Activated CD8-positive, alpha-beta memory T cell treated with anti-CD3 and anti-CD28 coated beads for 4 hours (primary cell): Measurements from ENCODE around the gene SORL1-AS1.

Experiments used
- DNase-seq, 2 donors: peaks; one replicate each; pipeline ENCODE4 v3.0.0-alpha.2; 2020; ENCODE audit warnings: low read depth in 2 of 2

SORL1-AS1 gene

GRCh38 chr11:121451986-121452608 is 670 bp downstream of the SORL1-AS1 start, which contains the start of gene SORL1:
TSS of gene SORL1 (plus strand) at chr11:121452314. CDS start at chr11:121452332, 18 bp downstream.
- DNase-seq, result peak in 1 of 2 donors; percentile 41

GRCh38 chr11:121451178-121451985 is 1.4 kb downstream of the SORL1-AS1 start:
- DNase-seq, result no peak

- no peak for DNase-seq
Observed at GRCh38 chr11:121450401-121450800, 2.4 kb downstream of the SORL1-AS1 start.

GRCh38 chr11:121449626-121450025 is 3.1 kb downstream of the SORL1-AS1 start:
- DNase-seq, result no peak

GRCh38 chr11:121449123-121449522 is 3.6 kb downstream of the SORL1-AS1 start:
- no peak for DNase-seq

GRCh38 chr11:121448431-121448941 is 4.3 kb downstream of the SORL1-AS1 start:
- DNase-seq, result no peak

- no peak for DNase-seq
Observed at GRCh38 chr11:121448011-121448410, 4.8 kb downstream of the SORL1-AS1 start.

GRCh38 chr11:121446752-121447156 is 6.0 kb downstream of the SORL1-AS1 start:
- DNase-seq, result no peak

GRCh38 chr11:121445071-121445768 is 7.5 kb downstream of the SORL1-AS1 start:
- no peak for DNase-seq

GRCh38 chr11:121444526-121444925 is 8.2 kb downstream of the SORL1-AS1 start:
- no peak for DNase-seq

- DNase-seq, result no peak
Observed at GRCh38 chr11:121443688-121444275, 9.0 kb downstream of the SORL1-AS1 start.

- no peak for DNase-seq
Observed at GRCh38 chr11:121441521-121441920, 11.2 kb downstream of the SORL1-AS1 start.

- no peak for DNase-seq
Observed at GRCh38 chr11:121439759-121440158, 13.0 kb downstream of the SORL1-AS1 start.

GRCh38 chr11:121439337-121439736 is 13.4 kb downstream of the SORL1-AS1 start:
- no peak for DNase-seq

- no peak for DNase-seq
Observed at GRCh38 chr11:121437686-121438078, 15.1 kb downstream of the SORL1-AS1 start.

- no peak for DNase-seq
Observed at GRCh38 chr11:121437018-121437685, 15.6 kb downstream of the SORL1-AS1 start.

GRCh38 chr11:121435551-121436511 is 16.9 kb downstream of the SORL1-AS1 start:
- DNase-seq, result no peak

- no peak for DNase-seq
Observed at GRCh38 chr11:121435132-121435531, 17.6 kb downstream of the SORL1-AS1 start.

GRCh38 chr11:121431820-121432526 is 20.8 kb downstream of the SORL1-AS1 start:
- no peak for DNase-seq

- DNase-seq, result no peak
Observed at GRCh38 chr11:121429556-121429955, 23.2 kb downstream of the SORL1-AS1 start.
